Left ventricle myocardium superior (tissue), 1 donor: ENCODE measurements around the gene LYRM4. TPM values are rescaled to one million over a fixed set of nuclear protein-coding genes. Genes with fewer than 3 reads are reported as not detected.
A peak's percentile ranks its signal among the peaks of the same experiment; 100 is the strongest.

Experiments
- ATAC-seq: fragments of 200-7000 bp; cut with Tn5 transposase; one replicate; pipeline ENCODE4 v1.9.1; 2020; ENCODE audit warnings: mild to moderate bottlenecking, moderate library complexity
- DNase-seq: peaks from one replicate; pipeline ENCODE4 v3.0.0-alpha.2; 2020
- intact Hi-C: fragments of 100-400 bp; cut with micrococcal nuclease; formaldehyde crosslinking; loops from one replicate; pipeline ENCODE4 v1.11.0; 2022
- total RNA-seq: library from RNA; stranded (reverse); fragmentation: NEBNext Ultra II Directional; extraction: Animal tissue kit (Norgen Biotek cat#: 25700); gene quantifications from one replicate; pipeline ENCODE4 v1.2.1, GENCODE V29; 2021
- donor health status: DM: no; HTN: yes; CAD: no; lungs with severe emphysema.

LYRM4 gene
- total RNA-seq, 1 donor from 2014 or later: 26.6 TPM

GRCh38 chr6:5248302-5249098 lies 12.2 kb downstream of the LYRM4 start:
- DNase-seq (no peak), ATAC-seq (no peak)
- intact Hi-C loops: no loop called here

- no peak for ATAC-seq
- DNase-seq: no peak
- intact Hi-C loops: no loop called here
Measured at GRCh38 chr6:5247201-5247600, 13.5 kb downstream of the LYRM4 start.

GRCh38 chr6:5246141-5247097 lies 14.3 kb downstream of the LYRM4 start:
- no peak for DNase-seq
- no peak for ATAC-seq
- intact Hi-C loops: no loop called here

DNA sequence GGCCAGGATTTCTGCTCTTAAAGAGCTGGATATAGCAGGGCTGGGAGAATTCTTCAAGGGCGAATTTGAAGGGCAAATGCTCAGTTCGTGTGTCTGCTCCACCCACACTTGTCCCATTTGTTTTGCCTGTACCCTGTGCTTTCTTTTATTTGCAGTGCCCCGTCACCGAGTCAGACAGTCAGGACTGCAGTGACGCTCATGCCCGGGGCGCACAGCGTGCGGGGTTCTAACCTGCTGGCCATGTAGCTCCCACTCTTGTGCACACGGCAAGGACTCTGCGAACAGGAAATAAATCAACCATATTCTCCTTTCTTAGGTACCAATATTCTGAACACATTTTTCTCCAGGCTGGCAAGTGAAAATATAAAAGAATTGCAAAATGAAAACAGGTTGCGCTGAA lies 17.7 kb downstream of the LYRM4 start:
- ATAC-seq (no peak), DNase-seq (no peak)
- intact Hi-C loops: no loop called here

- ATAC-seq (no peak), DNase-seq (no peak)
- intact Hi-C loops: no loop called here
Measured at GRCh38 chr6:5241252-5241651, 19.5 kb downstream of the LYRM4 start.

DNA sequence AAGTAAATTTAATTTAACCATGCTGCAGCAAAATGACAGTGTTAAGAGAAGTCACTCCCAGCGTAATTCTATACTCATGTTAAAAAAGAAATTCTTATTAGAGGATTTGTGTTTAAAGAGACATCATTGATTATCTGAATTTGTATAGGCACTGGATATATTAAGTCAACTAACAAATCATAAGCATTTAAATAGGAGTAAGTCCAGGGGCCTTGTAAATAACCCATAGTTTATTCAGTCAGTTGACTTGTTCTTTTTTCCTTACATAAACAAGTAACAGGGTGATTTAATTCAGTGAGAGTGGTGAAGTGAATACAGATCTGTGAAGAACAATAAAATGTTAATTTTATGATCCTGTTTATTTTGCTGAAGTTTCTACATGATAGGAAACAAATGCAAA lies 22.4 kb downstream of the LYRM4 start:
- ATAC-seq: no peak
- intact Hi-C loops: no loop called here
- no peak for DNase-seq

DNA sequence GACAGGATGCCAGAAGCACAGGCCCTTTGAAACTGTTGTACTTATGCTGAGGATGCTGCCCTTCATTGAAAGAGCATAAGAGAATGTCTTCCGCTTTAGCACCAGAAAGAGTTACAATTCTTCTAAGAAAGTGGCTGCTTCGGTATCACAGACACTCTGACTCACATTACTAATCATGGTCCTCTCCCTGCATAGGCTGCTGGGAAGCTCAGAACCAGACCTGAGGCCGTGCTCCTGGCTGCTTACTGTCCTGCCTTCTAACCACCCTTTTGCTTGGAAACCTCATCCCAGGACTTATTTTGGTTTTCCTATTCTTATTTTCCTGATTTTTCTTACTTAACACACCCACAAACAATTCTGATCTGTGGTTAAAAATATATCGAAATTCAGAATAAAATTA lies 22.9 kb downstream of the LYRM4 start:
- ATAC-seq (no peak), DNase-seq (no peak)
- intact Hi-C loops: no loop called here

GRCh38 chr6:5235830-5236229 lies 24.9 kb downstream of the LYRM4 start:
- no peak for ATAC-seq
- intact Hi-C loops: no loop called here
- no peak for DNase-seq

DNA sequence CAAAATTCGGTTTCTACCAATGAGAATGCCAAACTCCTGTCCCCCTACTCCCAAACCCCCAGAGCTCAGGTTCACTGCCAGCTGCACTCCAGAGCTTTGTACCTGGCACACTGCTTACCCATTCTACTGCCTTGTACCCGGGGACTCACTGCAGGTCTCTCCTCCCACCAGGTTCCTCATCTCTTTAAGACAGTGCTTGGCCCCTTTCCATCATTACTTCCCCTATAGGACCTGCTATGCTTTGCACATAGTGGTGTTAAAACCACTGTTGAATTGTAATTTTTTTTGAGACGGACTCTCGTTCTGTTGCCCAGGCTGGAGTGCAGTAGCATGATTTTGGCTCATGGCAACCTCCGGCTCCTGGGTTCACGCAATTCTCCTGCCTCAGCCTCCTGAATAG lies 25.9 kb downstream of the LYRM4 start:
- intact Hi-C loops: no loop called here
- DNase-seq (no peak), ATAC-seq (no peak)

DNA sequence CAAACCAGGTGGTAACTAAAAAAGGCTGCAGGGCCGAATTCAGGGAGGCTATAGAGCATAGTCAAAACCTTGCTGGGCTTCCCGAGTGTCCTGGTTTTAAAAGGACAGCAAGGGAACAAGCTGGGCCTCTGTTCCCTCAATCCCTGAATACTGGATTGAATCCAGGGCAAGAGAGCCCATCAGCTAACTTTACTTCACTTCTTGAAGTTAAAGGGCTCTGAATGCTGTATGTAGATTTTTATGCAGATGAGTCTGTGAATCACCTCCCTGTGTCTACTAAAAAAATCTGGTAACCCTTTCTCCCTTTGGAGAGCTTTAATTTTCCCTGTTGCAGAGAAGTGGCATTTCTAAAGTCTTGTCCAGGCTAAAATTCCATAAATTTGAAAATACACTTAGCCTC lies 29.5 kb downstream of the LYRM4 start:
- DNase-seq: no peak
- peak; percentile 26 for ATAC-seq
- intact Hi-C loops: no loop called here

GRCh38 chr6:5230081-5230480 lies 30.7 kb downstream of the LYRM4 start:
- no peak for ATAC-seq
- DNase-seq: no peak
- intact Hi-C loops: no loop called here

DNA sequence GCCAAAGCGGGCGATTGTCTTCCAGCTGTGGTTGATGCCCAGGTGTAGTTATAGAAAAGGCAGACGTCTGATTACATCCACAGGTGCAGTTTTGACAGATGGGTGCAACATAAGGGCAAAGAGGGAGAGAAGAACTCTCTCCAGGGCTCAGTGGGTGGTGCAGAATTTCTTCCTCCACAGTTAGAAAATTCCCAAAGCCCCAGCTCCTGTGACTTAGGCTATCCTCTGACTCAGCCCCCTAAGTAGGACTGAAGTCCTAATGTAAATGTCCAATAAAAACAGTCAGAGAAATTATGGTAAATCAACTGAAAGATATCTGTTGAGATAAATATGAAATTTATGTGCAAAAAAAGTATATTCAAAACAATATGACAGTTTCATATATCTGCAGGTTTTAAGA lies 31.4 kb downstream of the LYRM4 start:
- no peak for DNase-seq
- intact Hi-C loops: no loop called here
- no peak for ATAC-seq

DNA sequence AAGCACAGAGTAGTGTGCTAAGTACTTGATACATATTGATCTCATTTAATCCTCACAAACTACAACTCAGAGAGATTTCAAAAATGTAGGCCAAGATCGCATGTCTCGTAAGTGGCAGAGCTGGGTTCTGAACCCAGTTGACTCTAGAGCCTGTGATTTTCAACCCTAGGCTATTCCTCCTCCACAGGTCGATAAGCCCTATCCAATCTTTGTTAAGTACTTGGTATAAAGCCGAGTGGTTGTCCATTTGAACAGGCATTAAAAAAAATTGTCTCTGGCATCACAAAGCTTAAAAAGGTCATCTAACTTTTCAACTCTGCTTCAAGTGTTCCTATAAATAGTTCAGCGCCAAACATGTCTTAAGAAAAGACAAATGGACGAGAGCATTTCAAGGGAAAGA lies 37.4 kb downstream of the LYRM4 start:
- ATAC-seq (peak; percentile 73), DNase-seq (no peak)
- intact Hi-C loops: no loop called here

DNA sequence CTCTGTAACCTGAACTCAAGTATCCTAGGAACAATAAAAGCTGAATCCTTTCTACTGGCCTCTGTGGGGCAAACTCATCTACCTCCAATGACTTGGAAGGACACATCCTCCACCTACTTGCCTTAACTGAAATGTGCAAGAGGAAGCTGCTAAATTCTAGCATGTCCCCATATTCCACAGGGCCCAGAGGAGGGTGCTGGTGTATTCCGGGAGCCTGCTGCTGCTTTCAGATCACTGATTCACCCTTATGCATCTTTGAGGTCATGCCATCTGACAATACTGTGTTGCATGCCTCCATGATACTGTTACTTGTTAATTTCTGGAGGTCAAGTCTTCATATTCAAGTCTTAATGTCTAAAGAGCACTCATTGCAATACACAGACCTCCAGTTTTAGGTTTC lies 40.3 kb downstream of the LYRM4 start:
- ATAC-seq (no peak), DNase-seq (no peak)
- intact Hi-C loops: no loop called here

DNA sequence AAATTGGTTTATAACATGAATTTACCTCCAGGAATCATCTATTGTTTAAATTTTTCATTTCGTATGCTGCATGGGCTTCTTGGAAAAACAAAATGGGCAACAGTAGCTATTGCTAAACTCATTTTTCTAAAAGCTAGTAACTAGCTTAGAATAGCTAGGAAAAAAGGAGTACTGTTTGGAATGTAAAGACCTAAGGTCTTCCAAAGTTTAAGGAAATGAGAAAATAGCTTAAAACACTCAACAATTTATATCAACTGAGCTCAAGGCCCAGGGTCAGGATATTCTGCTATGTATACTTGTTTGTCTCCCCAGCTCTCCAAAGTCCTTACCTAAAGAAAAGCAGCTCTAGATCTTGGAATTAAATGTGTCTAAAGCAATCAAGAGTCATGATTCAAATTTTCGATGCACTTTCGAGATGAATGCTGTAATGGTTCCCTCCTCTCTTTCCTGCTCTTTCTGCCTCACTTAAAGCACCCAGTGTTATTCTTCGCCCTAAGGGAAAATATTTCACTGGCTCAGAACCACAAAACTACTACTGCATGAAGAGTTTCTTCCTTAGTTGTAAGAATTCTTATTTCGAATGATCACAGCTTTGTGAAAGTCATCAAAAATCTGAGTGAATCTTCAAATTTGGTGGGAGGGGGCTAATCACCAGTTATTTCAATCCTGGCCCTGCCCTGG lies 41.6 kb downstream of the LYRM4 start:
- ATAC-seq (no peak), DNase-seq (no peak)
- intact Hi-C loops: loop anchor here (10.0 kb wide), 1 partner anchor 186 kb away; no protein-coding TSS in a partner anchor

DNA sequence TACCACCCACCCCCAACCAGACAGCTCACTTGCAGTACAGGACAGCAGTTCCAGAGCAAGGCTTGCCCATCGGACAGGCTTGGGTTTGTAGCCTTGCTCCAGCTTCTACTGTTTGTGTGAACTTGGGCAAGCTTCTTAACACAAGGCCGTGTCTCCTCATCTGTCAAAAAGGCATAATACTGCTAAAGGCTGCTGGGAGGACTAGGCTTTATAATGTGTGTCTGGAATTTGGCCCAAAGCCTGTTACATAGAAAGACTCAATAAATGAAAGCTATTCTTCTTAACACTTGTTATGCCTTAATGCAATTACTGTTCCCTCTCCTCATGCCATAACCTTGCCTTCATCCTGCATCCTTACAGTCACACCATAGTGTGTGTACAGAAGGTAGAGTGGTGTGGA lies 43.4 kb downstream of the LYRM4 start:
- no peak for ATAC-seq
- no peak for DNase-seq
- intact Hi-C loops: loop anchor here (10.0 kb wide), 1 partner anchor 187 kb away; no protein-coding TSS in a partner anchor

GRCh38 chr6:5215799-5216198 lies 45.0 kb downstream of the LYRM4 start:
- intact Hi-C loops: loop anchor here (10.0 kb wide), 1 partner anchor 189 kb away; no protein-coding TSS in a partner anchor
- ATAC-seq (no peak), DNase-seq (no peak)

DNA sequence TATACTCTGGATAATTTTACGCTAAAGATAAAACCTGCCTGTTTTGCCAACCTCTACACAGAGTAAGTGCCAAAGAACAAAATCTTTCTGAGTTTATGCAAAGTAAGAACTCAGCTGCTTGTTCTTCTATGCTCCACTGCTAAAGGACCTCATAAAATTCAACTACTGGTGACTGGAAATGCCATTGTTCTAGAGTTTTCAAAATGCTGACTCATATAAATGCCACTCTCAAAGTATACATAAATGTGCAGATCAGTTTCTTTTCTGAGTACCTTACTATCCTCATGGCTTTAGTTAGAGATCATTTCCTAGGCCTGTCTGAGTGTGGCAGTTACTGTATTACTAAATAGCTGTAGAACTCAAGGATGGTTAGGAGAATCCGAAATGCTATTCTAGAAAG lies 45.6 kb downstream of the LYRM4 start:
- intact Hi-C loops: loop anchor here (10.0 kb wide), 1 partner anchor 190 kb away; no protein-coding TSS in a partner anchor
- DNase-seq (no peak), ATAC-seq (no peak)

DNA sequence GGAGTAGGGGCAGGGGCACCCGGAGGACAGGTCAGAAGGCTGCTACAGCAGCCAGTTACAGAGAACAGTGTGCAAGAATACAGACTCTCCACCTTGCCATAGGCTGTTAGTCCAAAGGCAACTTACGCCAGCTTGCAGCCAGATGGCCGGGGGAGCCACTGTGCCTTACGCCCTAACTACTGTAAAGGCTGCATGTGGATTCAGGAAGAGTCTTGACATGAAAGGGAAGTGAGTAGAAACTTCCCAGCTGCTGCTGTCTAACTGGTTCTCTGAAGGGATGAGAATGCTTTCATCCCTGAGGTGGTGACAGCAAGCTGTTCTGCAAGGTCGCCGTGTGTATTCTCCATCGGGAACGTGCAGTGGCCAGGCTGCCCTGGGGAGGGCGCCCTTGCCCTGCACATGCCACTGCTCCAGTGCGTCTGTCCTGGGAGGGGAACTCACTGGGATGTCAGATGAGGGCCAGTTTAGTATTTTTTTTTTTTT lies 46.1 kb downstream of the LYRM4 start:
- peak; percentile 92 for ATAC-seq
- intact Hi-C loops: loop anchor here (10.0 kb wide), 1 partner anchor 190 kb away; no protein-coding TSS in a partner anchor

More for the DNA sequence above, 46.1 kb downstream of the LYRM4 start:
- DNase-seq: peak; percentile 76
